Stimulated activated naive B cell treated with anti-CD40 and anti-IgM and Interleukin-4, amounts not matched to agents 10 μg/mL and 1 μg/mL and 100 μg/mL, for 72 hours (primary cell): ENCODE results near the gene PHPT1.

Experiments used
- ATAC-seq, 2 donors: fragments of 150-1000 bp; cut with Tn5 transposase; replicated peaks; 2 replicates each; pipeline ENCODE4 v1.10.0; 2021; ENCODE audit warnings: moderate library complexity in 1 of 2
- DNase-seq: peaks from one replicate; pipeline ENCODE4 v3.0.0; 2021
- H3K27ac Mint-ChIP-seq: one replicate; pipeline ENCODE4 v1.8.0; 2022; ENCODE audit warnings: mild to moderate bottlenecking, mixed read lengths
- H3K27me3 Mint-ChIP-seq, 2 donors: one replicate each; pipeline ENCODE4 v1.8.0; 2022; ENCODE audit warnings: mixed read lengths in 2 of 2
- H3K36me3 Mint-ChIP-seq, 2 donors: one replicate each; pipeline ENCODE4 v1.8.0; 2022; ENCODE audit warnings: mixed read lengths in 2 of 2, mild to moderate bottlenecking in 1 of 2
- H3K4me1 Mint-ChIP-seq, 2 donors: one replicate each; pipeline ENCODE4 v1.8.0; 2022; ENCODE audit warnings: mixed read lengths in 2 of 2, mild to moderate bottlenecking in 1 of 2
- H3K4me3 Mint-ChIP-seq, 2 donors: one replicate each; pipeline ENCODE4 v1.8.0; 2022; ENCODE audit warnings: mild to moderate bottlenecking in 2 of 2, mixed read lengths in 2 of 2, moderate library complexity in 1 of 2
- H3K9me3 Mint-ChIP-seq, 2 donors: one replicate each; pipeline ENCODE4 v1.8.0; 2022; ENCODE audit warnings: mixed read lengths in 2 of 2, mild to moderate bottlenecking in 1 of 2

The PHPT1 gene

GRCh38 chr9:136854842-136855460 is 5.7 kb downstream of the PHPT1 start:
- Mint-ChIP-seq H3K4me1 (peaks cover 4 to 9% of the 10 kb centered on the region in 2 donors), H3K36me3 (peaks cover 11 to 17% of the 10 kb centered on the region in 2 donors), H3K4me3 (no peak overlapping the region), H3K27ac (peak overlapping the region; percentile 82), H3K27me3 (no peaks in the 10 kb centered on the region), H3K9me3 (no peaks in the 10 kb centered on the region)
- DNase-seq: no peak
- no peak for ATAC-seq

- DNase-seq: no peak
- Mint-ChIP-seq H3K4me1 (peaks cover 3 to 4% of the 10 kb centered on the region in 2 donors), H3K9me3 (no peaks in the 10 kb centered on the region), H3K27me3 (no peaks in the 10 kb centered on the region), H3K27ac (no peak overlapping the region), H3K4me3 (no peak overlapping the region), H3K36me3 (peaks cover 11 to 17% of the 10 kb centered on the region in 2 donors)
- no peak for ATAC-seq
Observed at GRCh38 chr9:136855461-136856078, 6.4 kb downstream of the PHPT1 start.

GRCh38 chr9:136856079-136856476 is 6.9 kb downstream of the PHPT1 start:
- Mint-ChIP-seq H3K4me1 (peaks cover 0 to 4% of the 10 kb centered on the region in 2 donors), H3K27ac (no peak overlapping the region), H3K27me3 (no peaks in the 10 kb centered on the region), H3K36me3 (peaks cover 11 to 13% of the 10 kb centered on the region in 2 donors), H3K9me3 (no peaks in the 10 kb centered on the region), H3K4me3 (no peak overlapping the region)
- DNase-seq (no peak), ATAC-seq (no peak)

GRCh38 chr9:136856541-136857141 is 7.4 kb downstream of the PHPT1 start:
- Mint-ChIP-seq H3K4me3 (no peak overlapping the region), H3K9me3 (no peaks in the 10 kb centered on the region), H3K27me3 (no peaks in the 10 kb centered on the region), H3K4me1 (peaks cover 4 to 5% of the 10 kb centered on the region in 2 donors), H3K36me3 (peaks cover 5 to 8% of the 10 kb centered on the region in 2 donors), H3K27ac (no peak overlapping the region)
- ATAC-seq: no peak
- DNase-seq: no peak

GRCh38 chr9:136857166-136857565 is 8.0 kb downstream of the PHPT1 start:
- H3K9me3 Mint-ChIP-seq: no peaks in the 10 kb centered on the region
- no peak overlapping the region for H3K4me3 Mint-ChIP-seq
- peak overlapping the region; percentile 84 for H3K27ac Mint-ChIP-seq
- DNase-seq (no peak), ATAC-seq (no peak)
- H3K27me3 Mint-ChIP-seq: no peaks in the 10 kb centered on the region
- peaks cover 4 to 10% of the 10 kb centered on the region in 2 donors for H3K36me3 Mint-ChIP-seq
- H3K4me1 Mint-ChIP-seq: peaks cover 4 to 10% of the 10 kb centered on the region in 2 donors

- Mint-ChIP-seq H3K36me3 (peaks cover 5 to 11% of the 10 kb centered on the region in 2 donors), H3K4me3 (no peak overlapping the region), H3K27me3 (no peaks in the 10 kb centered on the region), H3K4me1 (peaks cover 4 to 14% of the 10 kb centered on the region in 2 donors), H3K9me3 (no peaks in the 10 kb centered on the region), H3K27ac (peak overlapping the region; percentile 84)
- ATAC-seq (no peak), DNase-seq (no peak)
Observed at GRCh38 chr9:136857581-136858412, 8.6 kb downstream of the PHPT1 start.

- H3K4me3 Mint-ChIP-seq: no peak overlapping the region
- H3K27ac Mint-ChIP-seq: no peak overlapping the region
- peaks cover 8 to 11% of the 10 kb centered on the region in 2 donors for H3K36me3 Mint-ChIP-seq
- peaks cover 4 to 14% of the 10 kb centered on the region in 2 donors for H3K4me1 Mint-ChIP-seq
- DNase-seq (no peak), ATAC-seq (no peak)
- H3K27me3 Mint-ChIP-seq: no peaks in the 10 kb centered on the region
- H3K9me3 Mint-ChIP-seq: no peaks in the 10 kb centered on the region
Observed at GRCh38 chr9:136858452-136858843, 9.2 kb downstream of the PHPT1 start.

GRCh38 chr9:136858844-136859757 is 9.9 kb downstream of the PHPT1 start:
- Mint-ChIP-seq H3K4me3 (no peak overlapping the region), H3K27ac (peak overlapping the region; percentile 21), H3K9me3 (no peaks in the 10 kb centered on the region), H3K4me1 (peaks cover 4 to 19% of the 10 kb centered on the region in 2 donors), H3K36me3 (peaks cover 8 to 11% of the 10 kb centered on the region in 2 donors), H3K27me3 (no peaks in the 10 kb centered on the region)
- no peak for ATAC-seq
- no peak for DNase-seq

GRCh38 chr9:136860529-136860928 is 11.3 kb downstream of the PHPT1 start:
- DNase-seq (no peak), ATAC-seq (no peak)
- no peaks in the 10 kb centered on the region for H3K27me3 Mint-ChIP-seq
- no peak overlapping the region for H3K4me3 Mint-ChIP-seq
- no peaks in the 10 kb centered on the region for H3K9me3 Mint-ChIP-seq
- peaks cover 7 to 27% of the 10 kb centered on the region in 2 donors for H3K4me1 Mint-ChIP-seq
- H3K27ac Mint-ChIP-seq: peak overlapping the region; percentile 25
- H3K36me3 Mint-ChIP-seq: peaks cover 5 to 14% of the 10 kb centered on the region in 2 donors

GRCh38 chr9:136860933-136861873 is 12.0 kb downstream of the PHPT1 start:
- DNase-seq: peak; percentile 0
- H3K4me1 Mint-ChIP-seq: peaks cover 7 to 27% of the 10 kb centered on the region in 2 donors
- no peaks in the 10 kb centered on the region for H3K27me3 Mint-ChIP-seq
- peaks cover 8 to 14% of the 10 kb centered on the region in 2 donors for H3K36me3 Mint-ChIP-seq
- no peak for ATAC-seq
- H3K9me3 Mint-ChIP-seq: no peaks in the 10 kb centered on the region
- peak overlapping the region; percentile 76 for H3K27ac Mint-ChIP-seq
- H3K4me3 Mint-ChIP-seq: no peak overlapping the region

- peaks cover 7 to 27% of the 10 kb centered on the region in 2 donors for H3K4me1 Mint-ChIP-seq
- no peaks in the 10 kb centered on the region for H3K9me3 Mint-ChIP-seq
- H3K36me3 Mint-ChIP-seq: peaks cover 8 to 14% of the 10 kb centered on the region in 2 donors
- peak overlapping the region; percentile 76 for H3K27ac Mint-ChIP-seq
- H3K27me3 Mint-ChIP-seq: no peaks in the 10 kb centered on the region
- no peak overlapping the region for H3K4me3 Mint-ChIP-seq
- no peak for DNase-seq
- no peak for ATAC-seq
Observed at GRCh38 chr9:136861874-136862457, 12.8 kb downstream of the PHPT1 start.

GRCh38 chr9:136862849-136863622 is 13.8 kb downstream of the PHPT1 start:
- H3K27ac Mint-ChIP-seq: no peak overlapping the region
- H3K4me1 Mint-ChIP-seq: peaks cover 7 to 34% of the 10 kb centered on the region in 2 donors
- no peak for DNase-seq
- H3K27me3 Mint-ChIP-seq: no peaks in the 10 kb centered on the region
- no peaks in the 10 kb centered on the region for H3K9me3 Mint-ChIP-seq
- peaks cover 8 to 14% of the 10 kb centered on the region in 2 donors for H3K36me3 Mint-ChIP-seq
- no peak for ATAC-seq
- no peak overlapping the region for H3K4me3 Mint-ChIP-seq
